NCI-H82 (cell line): ENCODE results near the gene CTF1.
"Not testable (repeated sequence)": the region's sequence is repeated elsewhere in the genome, so short reads cannot be mapped to it uniquely, and the experiment has no call there.

Experiments
- DNase-seq: peaks from one replicate; lab custom pipeline; 2025; lab: John Stamatoyannopoulos, UW

Gene CTF1

GRCh38 chr16:30896261-30896888 is at the start of gene CTF1:
Gene CTF1, plus strand, starts transcription at chr16:30896614. Its CDS starts 30 bp downstream, at chr16:30896644.
- peak; percentile 66 for DNase-seq

GRCh38 chr16:30846649-30847402 is 49.6 kb upstream of the CTF1 start:
- DNase-seq: peak; percentile 66

GRCh38 chr16:30850246-30850645 is 46.2 kb upstream of the CTF1 start:
- no peak for DNase-seq

- no peak for DNase-seq
Measured at GRCh38 chr16:30853758-30854157, 42.7 kb upstream of the CTF1 start.

DNA sequence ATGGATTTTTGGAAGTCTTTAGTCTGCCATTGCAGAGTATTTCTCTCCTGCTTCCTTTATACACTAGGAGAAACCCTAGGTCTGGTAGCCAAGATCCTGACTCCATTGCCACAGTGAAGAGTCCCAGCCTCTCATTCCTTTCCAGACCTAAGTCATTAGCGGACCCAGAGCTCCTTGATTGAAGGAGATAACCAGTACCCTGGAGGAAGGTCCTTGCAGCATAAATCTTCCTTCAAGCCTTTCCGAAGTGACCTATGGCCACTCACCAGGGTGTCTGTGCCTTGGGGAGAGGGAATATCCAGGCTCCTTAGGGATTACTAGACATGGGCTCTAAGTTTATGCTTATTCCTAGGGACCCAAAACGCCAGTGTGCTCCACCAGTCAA is 38.3 kb upstream of the CTF1 start:
- DNase-seq: no peak

DNA sequence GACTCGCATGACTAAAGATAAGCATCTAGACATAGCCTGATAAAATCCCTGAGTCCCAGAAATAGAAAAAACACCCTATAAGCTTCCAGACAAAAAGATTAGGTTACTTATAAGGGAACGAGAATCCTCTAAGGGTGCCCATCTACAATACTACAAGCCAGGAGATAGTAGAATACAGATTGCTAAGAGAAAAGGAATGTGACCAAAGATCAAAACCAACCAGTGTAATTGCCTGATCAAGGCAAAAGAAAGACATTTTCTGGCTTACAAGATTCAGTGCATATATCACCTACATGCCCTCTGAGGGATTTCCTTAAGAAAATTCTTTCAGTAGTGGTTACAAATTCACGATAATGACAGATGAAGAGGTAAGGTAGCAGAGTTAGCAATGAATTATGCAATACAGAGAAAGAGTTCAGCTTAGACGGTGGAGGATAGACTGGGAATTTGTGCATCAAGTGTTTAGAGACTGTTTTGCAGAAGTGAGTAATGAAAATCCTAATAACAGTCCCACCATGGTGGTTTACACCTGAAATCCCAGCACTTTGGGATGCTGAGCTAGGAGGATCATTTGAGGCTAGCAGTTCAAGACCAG is 37.5 kb upstream of the CTF1 start:
- no peak for DNase-seq

DNA sequence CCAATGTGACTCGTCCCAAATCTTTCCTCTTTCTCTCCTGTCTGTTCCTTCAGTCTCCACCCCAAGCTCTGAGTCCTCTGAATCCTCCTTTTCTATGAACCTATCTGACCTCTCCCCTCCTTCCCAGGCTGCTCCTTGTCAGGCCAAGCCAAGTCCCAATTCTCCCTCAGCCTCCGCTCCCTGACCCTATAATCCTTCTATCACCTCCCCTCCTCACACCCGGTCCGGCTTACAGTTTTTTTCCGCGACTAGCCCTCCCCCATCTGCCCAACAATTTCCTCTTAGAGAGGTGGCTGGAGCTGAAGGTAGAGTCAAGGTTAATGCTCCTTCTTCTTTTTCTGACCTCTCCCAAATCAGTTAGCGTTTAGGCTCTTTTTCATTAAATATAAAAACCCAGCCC is 35.7 kb upstream of the CTF1 start:
- peak; percentile 83 for DNase-seq

DNA sequence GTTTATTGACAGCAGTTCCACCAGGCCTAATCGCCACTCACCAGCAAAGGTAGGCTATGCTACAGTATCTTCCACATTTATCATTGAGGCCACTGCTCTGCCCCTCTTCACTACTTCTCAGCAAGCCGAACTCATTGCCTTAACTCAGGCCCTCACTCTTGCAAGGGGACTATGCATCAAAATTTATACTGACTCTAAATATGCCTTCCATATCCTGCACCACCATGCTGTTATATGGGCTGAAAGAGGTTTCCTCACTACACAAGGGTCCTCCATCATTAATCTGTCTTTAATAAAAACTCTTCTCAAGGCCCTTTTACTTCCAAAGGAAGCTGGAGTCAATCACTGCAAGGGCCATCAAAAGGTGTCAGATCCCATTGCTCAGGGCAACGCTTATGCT is 33.2 kb upstream of the CTF1 start:
- DNase-seq: not testable (repeated sequence)

DNA sequence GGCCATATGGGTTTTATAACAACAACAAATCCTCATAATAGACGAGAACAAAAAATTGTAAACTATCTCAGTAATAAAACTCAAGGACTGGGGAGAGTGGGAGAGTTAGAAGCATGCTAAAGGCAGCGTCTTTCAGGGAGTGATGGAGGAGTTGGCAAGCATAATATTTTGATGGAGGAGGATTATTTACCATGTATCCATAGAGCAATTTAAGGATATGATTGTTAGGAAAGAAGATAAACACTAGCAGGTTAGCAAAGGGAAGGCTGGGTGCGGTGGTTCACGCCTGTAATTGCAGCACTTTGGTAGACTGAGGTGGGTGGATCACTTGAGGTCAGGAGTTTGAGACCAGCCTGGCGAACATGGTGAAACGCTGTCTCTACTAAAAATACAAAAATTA is 30.4 kb upstream of the CTF1 start:
- DNase-seq: no peak

DNA sequence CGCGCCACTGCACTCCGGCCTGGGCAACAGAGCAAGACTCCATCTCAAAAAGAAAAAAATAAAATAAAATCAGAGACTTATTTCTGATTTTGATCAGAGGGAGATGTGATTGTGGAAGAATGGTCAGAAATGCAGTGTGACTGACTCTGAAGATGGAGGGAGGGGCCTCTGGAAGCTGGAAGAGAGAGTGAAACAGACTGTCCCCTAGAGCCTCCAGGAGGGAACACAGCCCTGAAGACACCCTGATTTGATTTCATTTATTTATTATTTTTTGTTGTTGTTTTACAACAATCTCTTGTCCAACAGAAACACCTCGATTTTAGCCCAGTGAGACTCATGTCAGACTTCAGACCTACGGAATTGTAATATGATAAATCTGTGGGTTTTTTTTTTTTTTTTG is 28.7 kb upstream of the CTF1 start:
- peak; percentile 28 for DNase-seq

- DNase-seq: no peak
Measured at GRCh38 chr16:30870904-30871303, 25.5 kb upstream of the CTF1 start.

- peak; percentile 86 for DNase-seq
Measured at GRCh38 chr16:30874244-30874820, 22.1 kb upstream of the CTF1 start.

GRCh38 chr16:30874821-30875717 is 21.3 kb upstream of the CTF1 start:
- DNase-seq: peak; percentile 95

DNA sequence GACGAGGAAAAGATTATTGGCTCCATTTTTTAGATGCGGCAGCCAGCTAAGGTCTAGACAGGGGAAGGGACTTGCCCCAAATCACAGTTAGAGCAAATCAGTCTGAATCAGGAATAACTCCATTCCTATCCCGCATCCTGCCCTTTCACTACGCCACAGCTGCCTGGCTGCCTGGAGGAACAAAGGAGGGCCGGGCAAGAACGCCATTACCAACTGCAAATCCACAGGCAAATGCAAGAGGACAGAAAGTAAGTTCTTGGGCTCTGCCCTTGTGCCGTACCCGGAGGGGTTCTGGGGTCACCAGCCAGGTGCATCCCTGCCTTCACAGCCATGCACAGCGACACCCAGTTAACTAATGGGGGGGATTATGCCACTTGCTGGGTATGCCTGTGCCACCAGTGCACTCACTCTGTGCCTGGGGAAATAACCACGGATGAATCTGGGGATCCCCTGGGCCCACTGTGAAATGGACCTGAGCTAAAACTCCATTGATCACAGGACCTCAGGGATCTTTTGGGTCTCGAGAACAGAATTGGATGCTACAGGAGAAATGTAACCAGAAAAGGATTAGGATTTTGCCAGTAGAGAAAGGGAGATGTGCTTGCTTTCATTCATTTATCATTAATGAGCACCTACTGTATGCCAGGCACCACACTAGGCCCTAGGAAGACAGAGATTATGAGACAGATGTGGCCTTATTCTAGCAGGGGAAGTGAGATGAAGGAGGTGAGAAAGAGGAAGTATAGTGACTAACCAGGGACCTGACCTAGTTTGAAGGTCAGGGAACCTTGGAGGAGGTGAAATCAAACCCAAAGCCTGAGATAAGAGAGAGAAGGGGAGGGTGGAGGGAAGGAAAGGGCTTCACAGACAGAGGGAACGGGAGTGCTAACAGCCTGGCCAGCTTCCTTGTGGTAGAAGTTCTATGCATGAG is 20.3 kb upstream of the CTF1 start:
- DNase-seq: peak; percentile 31

GRCh38 chr16:30876867-30877266 is 19.5 kb upstream of the CTF1 start:
- DNase-seq: peak; percentile 29

- no peak for DNase-seq
Measured at GRCh38 chr16:30882429-30883310, 13.7 kb upstream of the CTF1 start.

DNA sequence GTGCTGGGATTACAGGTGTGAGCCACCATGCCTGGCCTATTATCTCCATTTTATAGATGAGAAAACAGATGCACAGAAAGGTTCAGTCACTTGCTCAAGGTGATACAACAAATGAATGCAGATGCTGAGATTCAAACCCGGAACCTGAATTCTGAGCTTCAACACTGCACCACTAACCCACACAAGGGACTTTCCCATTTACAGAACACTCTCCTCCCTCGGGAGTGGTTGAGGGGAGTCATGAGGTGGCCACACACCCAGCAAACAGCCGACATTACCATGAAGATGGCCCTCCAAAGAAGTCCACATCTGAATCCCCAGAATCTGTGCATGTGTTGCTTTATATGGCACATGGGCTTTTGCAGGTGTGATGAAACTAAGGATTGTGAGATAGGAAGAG is 11.7 kb upstream of the CTF1 start:
- no peak for DNase-seq

DNA sequence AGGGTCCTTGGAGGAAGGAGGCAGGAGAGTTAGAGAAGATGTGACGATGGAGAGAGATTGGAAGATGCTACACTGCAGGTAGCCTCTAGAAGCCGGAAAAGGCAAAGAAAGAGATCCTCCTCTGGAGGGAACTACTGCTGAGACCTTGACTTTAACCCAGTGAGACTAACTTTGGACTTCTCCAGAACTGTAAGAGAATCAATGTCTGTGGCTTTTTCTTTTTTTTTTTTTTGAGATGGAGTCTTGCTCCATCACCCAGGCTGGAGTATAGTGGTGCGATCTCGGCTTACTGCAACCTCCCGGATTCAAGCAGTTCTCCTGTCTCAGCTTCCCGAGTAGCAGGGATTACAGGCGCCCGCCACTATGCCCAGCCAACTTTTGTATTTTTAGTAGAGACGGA is 11.2 kb upstream of the CTF1 start:
- no peak for DNase-seq

DNA sequence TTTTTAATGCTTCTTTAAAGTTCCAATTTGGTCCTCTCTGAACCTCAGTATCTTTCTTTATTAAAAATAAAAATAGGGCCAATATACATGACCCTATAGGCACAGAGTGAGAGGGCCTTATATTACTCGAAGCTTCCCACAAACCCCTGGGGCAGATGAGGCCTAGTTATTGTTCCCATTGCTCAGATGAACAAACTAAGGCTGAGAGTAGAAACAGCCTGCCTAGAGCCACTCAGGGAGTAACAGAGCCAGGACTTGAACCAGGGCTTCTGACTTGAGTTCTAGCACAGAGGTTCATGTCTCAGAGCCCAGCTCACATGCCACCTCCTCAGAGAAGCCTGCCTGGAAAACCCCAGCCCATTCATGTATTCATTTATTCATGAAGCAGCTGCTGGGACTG is 10.3 kb upstream of the CTF1 start:
- no peak for DNase-seq

- no peak for DNase-seq
Measured at GRCh38 chr16:30887927-30888326, 8.5 kb upstream of the CTF1 start.
